GM08714 (cell line): ENCODE data around the gene FOXE1.

Experiments
- H3K4me3 ChIP-seq: fragments of 200-500 bp; sonication (Bioruptor generic); 2 replicates; pipeline ENCODE4 v1.5.1; 2014; ENCODE audit warnings: mild to moderate bottlenecking, low read length, inconsistent platforms
- ZNF274 ChIP-seq: IDR thresholded peaks from 2 replicates; pipeline ENCODE4 v1.6.1; 2012; ENCODE audit warnings: mild to moderate bottlenecking, low read depth, low read length

The FOXE1 gene

DNA sequence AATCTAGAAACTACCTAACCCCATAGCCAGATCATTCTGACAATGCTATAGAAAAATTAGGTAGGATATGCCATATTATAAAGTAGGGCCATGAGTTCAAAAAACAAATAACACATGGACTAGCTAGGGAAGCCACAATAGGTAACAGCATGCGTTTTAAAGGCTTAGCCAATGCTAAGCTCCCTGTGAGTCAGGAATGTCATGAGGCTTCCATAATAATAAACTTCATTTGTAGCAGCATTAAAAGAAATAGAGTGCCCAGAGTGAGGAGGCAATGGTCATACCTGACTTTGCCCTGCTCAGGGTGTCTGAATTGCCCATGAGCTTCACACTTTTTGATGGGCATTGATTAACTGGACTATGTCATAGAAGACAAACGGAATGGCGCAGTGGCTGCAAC lies 15.8 kb downstream of the FOXE1 start:
- H3K4me3 ChIP-seq = no peak overlapping the region
- TF ChIP-seq ZNF274 = no peak

DNA sequence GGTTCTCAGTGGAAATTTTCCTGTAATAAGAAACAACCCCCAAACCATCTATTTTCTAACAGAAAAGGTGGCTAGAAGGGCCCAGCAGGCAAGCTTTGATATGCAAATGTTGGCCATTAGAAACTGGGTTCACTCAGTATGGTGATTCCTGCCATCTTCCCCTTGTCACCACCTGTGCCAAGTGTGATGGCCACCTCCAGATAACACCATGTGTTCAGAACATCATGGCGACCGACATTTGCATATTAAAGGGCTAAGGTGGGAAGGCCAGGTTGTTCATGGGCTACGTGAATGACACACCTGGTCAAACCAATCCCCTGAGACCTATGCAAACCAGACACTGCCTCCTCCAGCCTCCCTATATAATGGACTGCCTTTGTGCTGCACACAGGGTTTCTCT lies 20.4 kb downstream of the FOXE1 start:
- no peak for TF ChIP-seq ZNF274
- H3K4me3 ChIP-seq = no peak overlapping the region

GRCh38 chr9:97873882-97874281 lies 20.9 kb downstream of the FOXE1 start:
- no peak overlapping the region for H3K4me3 ChIP-seq
- TF ChIP-seq ZNF274 = no peak

- TF ChIP-seq ZNF274 = no peak
Measured at GRCh38 chr9:97874624-97875023, 21.6 kb downstream of the FOXE1 start.

DNA sequence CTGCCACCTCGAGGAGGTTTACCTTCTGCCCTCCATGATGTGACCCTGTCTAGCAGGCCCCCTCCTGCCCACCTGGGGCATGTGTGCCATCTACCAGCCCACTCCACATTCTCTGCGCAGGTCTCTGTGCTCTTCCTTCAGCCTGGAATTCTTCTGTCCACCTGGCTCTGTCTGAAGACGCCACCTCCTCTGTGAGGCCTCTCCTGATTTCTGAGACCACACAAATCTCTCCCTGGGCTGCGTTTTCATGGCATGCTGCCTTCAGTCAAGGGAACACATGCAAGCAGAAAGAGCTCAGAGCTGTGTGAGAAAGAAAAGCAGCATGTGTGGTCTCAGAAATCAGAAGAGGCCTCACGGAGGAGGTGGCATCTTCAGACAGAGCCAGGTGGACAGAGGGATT lies 22.1 kb downstream of the FOXE1 start:
- no peak for TF ChIP-seq ZNF274
- no peak overlapping the region for H3K4me3 ChIP-seq

More at GRCh38 chr9:97874624-97875023, 21.6 kb downstream of the FOXE1 start:
- H3K4me3 ChIP-seq = no peak overlapping the region

DNA sequence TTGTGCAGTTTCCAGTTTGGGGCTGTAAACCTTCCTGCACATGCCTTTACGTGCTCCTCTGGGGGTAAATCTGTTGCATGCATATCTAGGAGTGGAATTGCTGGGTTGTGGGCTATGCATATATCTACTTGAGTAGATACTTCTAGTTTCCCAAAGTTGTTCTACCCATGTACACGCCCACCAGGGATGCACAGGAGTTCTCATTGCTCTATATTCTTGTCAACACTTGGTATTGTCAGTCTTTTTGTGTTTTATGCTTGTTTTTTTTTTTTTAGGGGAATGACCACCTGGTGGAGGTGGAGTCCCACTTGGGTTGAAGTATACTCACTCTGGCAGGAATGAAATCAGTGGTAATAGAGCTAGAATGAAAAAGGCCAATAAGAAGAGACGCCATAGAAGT lies 23.0 kb downstream of the FOXE1 start:
- TF ChIP-seq ZNF274 = no peak

DNA sequence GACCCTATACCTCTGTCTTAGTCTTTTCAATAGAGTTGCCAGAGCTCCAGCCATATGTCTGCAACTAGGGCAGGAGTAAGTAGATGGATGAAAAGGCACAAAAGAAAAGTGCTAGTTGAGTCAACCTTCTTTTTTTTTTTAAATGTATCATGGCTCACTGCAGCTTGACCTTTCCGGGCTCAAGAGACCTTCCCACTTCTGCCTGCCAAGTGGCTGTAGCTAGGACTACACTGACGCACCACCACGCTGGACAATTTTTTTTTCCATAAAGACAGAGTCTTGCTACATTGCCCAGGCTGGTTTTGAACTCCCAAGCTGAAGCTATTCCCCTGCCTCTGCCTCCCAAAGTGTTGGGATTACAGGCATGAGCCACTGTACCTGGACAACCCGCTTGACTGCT lies 27.3 kb downstream of the FOXE1 start:
- TF ChIP-seq ZNF274 = no peak
- no peak overlapping the region for H3K4me3 ChIP-seq

More for the DNA sequence above, 23.0 kb downstream of the FOXE1 start:
- no peak overlapping the region for H3K4me3 ChIP-seq

DNA sequence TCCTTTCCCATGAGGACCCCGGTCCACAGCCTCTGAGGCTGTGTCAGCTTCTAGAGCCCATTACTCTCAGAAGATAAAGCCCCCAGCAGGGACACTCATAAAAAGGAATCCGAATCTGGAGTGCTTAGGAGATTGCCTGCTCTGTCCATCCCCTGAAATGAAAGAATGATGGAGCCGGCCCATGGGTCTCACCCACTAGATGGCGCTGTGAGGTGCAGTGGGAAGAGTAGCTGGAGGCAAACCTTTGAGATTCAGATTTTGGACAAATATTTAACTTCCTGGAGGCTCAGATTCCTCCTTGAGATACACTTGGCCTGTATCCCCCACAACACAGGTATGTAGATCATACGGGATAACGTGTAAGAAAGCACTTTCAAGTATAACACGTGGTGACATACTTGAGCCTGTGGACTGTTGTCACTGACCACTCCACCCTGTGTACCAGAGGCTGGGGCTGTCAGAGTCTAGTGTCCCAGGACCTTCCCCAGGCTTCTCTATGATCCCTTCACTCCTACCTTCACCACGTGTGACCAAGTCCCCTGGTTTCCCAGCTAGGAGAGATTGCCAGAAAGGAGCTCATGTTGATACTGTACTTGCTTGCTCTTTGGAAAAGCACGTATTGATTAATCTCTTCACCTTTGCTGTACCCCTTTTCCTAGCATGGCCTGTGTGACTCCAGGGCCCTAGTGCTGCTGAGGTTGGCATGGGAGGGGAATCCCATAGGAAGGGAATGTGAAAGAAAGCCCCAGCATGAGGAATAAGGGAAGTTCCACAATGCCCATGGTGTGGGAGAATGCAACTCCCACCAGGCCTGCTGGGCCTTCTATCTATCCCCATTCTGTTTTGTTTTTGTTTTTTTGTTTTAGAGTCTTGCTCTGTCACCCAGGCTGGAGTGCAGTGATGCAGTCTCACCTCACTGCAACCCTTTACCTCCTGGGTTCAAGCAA lies 37.2 kb downstream of the FOXE1 start:
- no peak overlapping the region for H3K4me3 ChIP-seq
- no peak for TF ChIP-seq ZNF274

DNA sequence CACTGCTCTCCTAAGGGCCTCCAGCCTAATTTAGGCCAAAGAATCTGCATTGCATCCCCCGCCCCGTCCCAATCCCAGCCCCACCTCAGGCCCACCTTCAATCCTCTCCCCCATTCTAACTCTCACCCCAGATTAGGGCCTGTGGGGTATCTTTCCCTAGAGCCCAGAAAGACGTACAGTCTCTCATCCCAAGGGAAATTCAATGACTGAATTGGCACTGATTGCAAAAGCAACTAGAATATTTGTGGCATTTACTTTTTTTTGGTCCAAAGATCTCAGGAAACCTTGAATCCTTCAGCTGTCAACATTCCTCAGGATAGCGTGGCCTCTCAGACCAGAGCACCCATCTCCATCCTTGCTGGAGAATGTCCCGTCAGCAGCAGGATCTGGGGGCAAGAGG lies 38.7 kb downstream of the FOXE1 start:
- no peak for TF ChIP-seq ZNF274
- H3K4me3 ChIP-seq = no peak overlapping the region

DNA sequence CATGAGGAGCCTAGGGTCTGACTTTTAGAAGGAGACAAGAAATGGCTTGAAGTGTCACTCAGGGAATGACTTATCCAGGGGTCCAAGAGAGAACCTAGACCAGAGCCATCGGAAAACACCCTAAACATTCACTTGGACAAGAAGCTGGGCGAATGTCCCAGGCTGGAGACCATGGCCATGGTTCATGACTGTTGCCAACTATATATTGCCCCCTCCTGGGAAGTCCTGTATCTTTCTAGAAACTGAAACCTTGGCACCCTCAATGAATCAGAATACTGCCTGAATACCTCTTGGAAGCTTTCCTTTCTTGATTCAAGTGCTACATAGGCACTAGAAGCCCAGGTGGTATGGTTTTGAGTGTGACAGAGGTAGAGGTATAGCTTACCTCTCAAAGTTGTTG lies 39.4 kb downstream of the FOXE1 start:
- TF ChIP-seq ZNF274 = no peak
- H3K4me3 ChIP-seq = no peak overlapping the region

DNA sequence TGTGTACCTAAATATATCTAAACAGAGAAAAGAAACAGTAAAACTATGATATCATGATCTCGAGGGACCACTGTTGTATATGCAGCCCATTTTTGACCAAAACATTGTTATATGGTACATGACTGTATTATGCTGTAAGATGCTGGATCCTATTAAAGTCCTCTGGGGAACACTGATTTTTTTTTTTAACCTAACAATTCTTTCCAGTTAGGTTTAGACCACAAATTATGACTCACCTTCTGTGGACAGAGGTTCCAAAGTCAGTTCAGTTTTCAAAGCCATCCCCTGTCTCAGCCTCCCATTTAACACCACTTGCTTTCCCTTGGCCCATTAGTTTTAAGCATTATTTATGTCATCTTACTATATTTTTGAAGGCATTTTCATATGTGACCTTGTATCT lies 42.2 kb downstream of the FOXE1 start:
- TF ChIP-seq ZNF274 = no peak
- no peak overlapping the region for H3K4me3 ChIP-seq

GRCh38 chr9:97895695-97896332 lies 42.8 kb downstream of the FOXE1 start:
- no peak for TF ChIP-seq ZNF274
- H3K4me3 ChIP-seq = no peak overlapping the region

DNA sequence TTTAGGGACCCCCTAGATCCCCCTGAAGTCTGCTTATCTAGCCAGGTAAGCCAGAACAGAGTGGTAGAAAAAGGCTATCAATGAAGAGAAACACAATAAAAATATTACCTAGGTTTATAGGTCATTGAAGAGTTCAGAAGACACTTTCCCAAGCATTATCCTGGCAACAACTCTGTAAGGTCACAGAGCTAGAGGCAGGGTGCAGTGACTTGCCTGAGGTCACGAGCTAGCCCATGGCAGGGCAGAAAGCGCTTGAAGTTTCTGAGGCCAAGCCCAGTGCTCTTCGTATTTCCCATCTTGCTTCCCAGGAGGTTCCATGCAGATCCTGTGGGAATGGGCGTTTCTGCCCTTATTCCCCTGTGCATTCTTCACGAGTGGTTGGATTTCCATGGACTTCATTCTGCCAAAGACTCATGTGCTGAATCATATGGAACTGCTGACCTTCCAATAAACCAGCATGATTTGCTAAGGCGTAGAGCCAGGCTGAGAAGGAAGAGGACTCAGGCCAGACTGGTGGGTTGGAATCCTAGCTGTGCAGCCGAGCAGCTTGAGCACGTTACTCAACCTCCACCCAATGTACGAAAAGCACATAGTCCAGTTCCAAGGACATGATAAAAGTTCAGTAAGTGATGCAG lies 47.2 kb downstream of the FOXE1 start:
- no peak for TF ChIP-seq ZNF274
- H3K4me3 ChIP-seq = no peak overlapping the region

- TF ChIP-seq ZNF274 = no peak
- H3K4me3 ChIP-seq = no peak overlapping the region
Measured at GRCh38 chr9:97900738-97901565, 47.9 kb downstream of the FOXE1 start.

- no peak overlapping the region for H3K4me3 ChIP-seq
- no peak for TF ChIP-seq ZNF274
Measured at GRCh38 chr9:97903177-97903576, 50.2 kb downstream of the FOXE1 start.
